Kidney (tissue), 14 donors: ENCODE measurements around the gene SH3PXD2B. TPM values are rescaled to one million over a fixed set of nuclear protein-coding genes. Genes with fewer than 3 reads are reported as not detected.

Experiments used
- DNase-seq, 5 donors: peaks; one replicate each; pipeline ENCODE4 v3.0.0-alpha.2; 2013 to 2020
- FAIRE-seq: peaks from 2 replicates; lab custom pipeline; 2012; peaks lifted over from hg19 to GRCh38; lab: Jason Lieb, UNC
- H3K27ac ChIP-seq, 2 donors: one replicate each; pipeline ENCODE4 v1.7.0; 2013; ENCODE audit warnings: low read depth in 2 of 2, low read length in 2 of 2, inconsistent platforms in 1 of 2
- H3K27me3 ChIP-seq: one replicate; pipeline ENCODE4 v1.7.1; 2013; ENCODE audit warnings: low read length, inconsistent platforms; ENCODE audit not compliant: control insufficient read depth, insufficient read depth
- H3K36me3 ChIP-seq, 3 donors: one replicate each; pipeline versions ENCODE4 v1.7.0 to v1.7.1; 2013; ENCODE audit warnings: low read length in 3 of 3, control low read depth in 1 of 3, inconsistent platforms in 1 of 3; ENCODE audit not compliant: insufficient read depth in 3 of 3, control insufficient read depth in 2 of 3
- H3K4me1 ChIP-seq, 3 donors: one replicate each; pipeline versions ENCODE4 v1.7.0 to v1.7.1; 2013; ENCODE audit warnings: low read length in 3 of 3, inconsistent platforms in 1 of 3, low read depth in 1 of 3; ENCODE audit not compliant: control insufficient read depth in 2 of 3, insufficient read depth in 2 of 3
- H3K4me3 ChIP-seq, 3 donors: one replicate each; pipeline versions ENCODE4 v1.7.0 to v1.8.1; 2013; ENCODE audit warnings: low read length in 3 of 3, control low read depth in 1 of 3, inconsistent platforms in 1 of 3
- H3K9ac ChIP-seq, 3 donors: one replicate each; pipeline versions ENCODE4 v1.7.0 to v1.7.1; 2013; ENCODE audit warnings: low read length in 3 of 3, control low read depth in 1 of 3, inconsistent platforms in 1 of 3
- H3K9me3 ChIP-seq, 3 donors: one replicate each; pipeline versions ENCODE4 v1.7.0 to v1.7.1; 2013; ENCODE audit warnings: low read length in 3 of 3, control low read depth in 1 of 3, inconsistent platforms in 1 of 3; ENCODE audit not compliant: control insufficient read depth in 2 of 3, insufficient read depth in 1 of 3
- CTCF ChIP-seq: IDR thresholded peaks from 3 replicates; pipeline ENCODE4 v1.5.1; 2012; ENCODE audit warnings: mild to moderate bottlenecking, moderate library complexity, borderline replicate concordance; ENCODE audit not compliant: insufficient read depth; ENCODE audit errors: extremely low read depth
- intact Hi-C: fragments of 100-400 bp; cut with DNase I; formaldehyde crosslinking; loops from one replicate; pipeline ENCODE4 v1.11.1; 2022
- polyA plus RNA-seq: library from polyadenylated mRNA; stranded (reverse); fragments of 350-450 nt; fragmentation: Illumina TruSeq; extraction: RNeasy Lipid Tissue Mini Kit (QIAGEN cat#74804); gene quantifications from one replicate; pipeline ENCODE4 v1.2.3, GENCODE V29; 2014; ENCODE audit warnings: low read depth, low replicate concordance; ENCODE audit not compliant: insufficient read depth
- total RNA-seq: library from RNA; stranded (reverse); fragmentation: NEBNext Ultra II Directional; extraction: Animal tissue kit (Norgen Biotek cat#: 25700); gene quantifications from one replicate; pipeline ENCODE4 v1.2.1, GENCODE V29; 2021
- donor health status: control.
- donor health status: control.
- donor health status: control.
- donor health status: control.
- donor health status: control.
- donor health status: DM: yes; HTN: yes; CAD: no.
- donor health status: Normal renal cell carcinoma (clear cell type).

The SH3PXD2B gene
- total and polyA plus RNA-seq, 2 donors from 2014 or later, result 3.1 to 22.8 TPM

GRCh38 chr5:172433071-172433470 is 21.3 kb downstream of the SH3PXD2B start:
- no peak for TF ChIP-seq CTCF
- DNase-seq, result no peak
- peaks cover 0 to 3% (median 0%) of the 10 kb centered on the region in 3 donors for H3K4me1 ChIP-seq
- H3K9me3 ChIP-seq, result no peaks in the 10 kb centered on the region
- H3K27me3 ChIP-seq, result no peaks in the 10 kb centered on the region
- FAIRE-seq, result no peak
- H3K27ac ChIP-seq, result no peak overlapping the region
- intact Hi-C loops, result no loop called here
- no peak overlapping the region for H3K9ac ChIP-seq
- no peak overlapping the region for H3K4me3 ChIP-seq
- no peaks in the 10 kb centered on the region for H3K36me3 ChIP-seq

- DNase-seq, result no peak
- Histone ChIP-seq H3K4me1 (peaks cover 0 to 3% (median 0%) of the 10 kb centered on the region in 3 donors), H3K9ac (no peak overlapping the region), H3K9me3 (no peaks in the 10 kb centered on the region), H3K36me3 (no peaks in the 10 kb centered on the region), H3K4me3 (no peak overlapping the region), H3K27me3 (no peaks in the 10 kb centered on the region), H3K27ac (no peak overlapping the region)
- TF ChIP-seq CTCF, result no peak
- no peak for FAIRE-seq
- intact Hi-C loops, result no loop called here
Observed at GRCh38 chr5:172430354-172430753, 24.0 kb downstream of the SH3PXD2B start.

- intact Hi-C loops, result no loop called here
- no peaks in the 10 kb centered on the region for H3K9me3 ChIP-seq
- H3K9ac ChIP-seq, result no peak overlapping the region
- peaks cover 0 to 3% (median 0%) of the 10 kb centered on the region in 3 donors for H3K4me1 ChIP-seq
- no peaks in the 10 kb centered on the region for H3K27me3 ChIP-seq
- H3K36me3 ChIP-seq, result no peaks in the 10 kb centered on the region
- DNase-seq (peak in 1 of 5 donors; percentile 35), FAIRE-seq (no peak)
- no peak overlapping the region for H3K4me3 ChIP-seq
- no peak for TF ChIP-seq CTCF
- no peak overlapping the region for H3K27ac ChIP-seq
Observed at GRCh38 chr5:172429201-172429940, 25.0 kb downstream of the SH3PXD2B start.
